AG20443 (cell line): ENCODE measurements around the gene MRTFB.
A peak's percentile ranks its signal among the peaks of the same experiment; 100 is the strongest.
"Not testable (repeated sequence)": the region's sequence is repeated elsewhere in the genome, so short reads cannot be mapped to it uniquely, and the experiment has no call there.

ENCODE experiments used
- DNase-seq: peaks from one replicate; pipeline ENCODE4 v3.0.0; 2012; ENCODE audit warnings: low spot score, mixed read lengths

Gene MRTFB

GRCh38 chr16:14070877-14071575 is at the start of gene MRTFB:
Gene MRTFB, plus strand, starts transcription at chr16:14071319. Its CDS starts 69,288 bp downstream, at chr16:14140607.
- peak; percentile 92 for DNase-seq

GRCh38 chr16:14023526-14023925 is 47.6 kb upstream of the MRTFB start:
- not testable (repeated sequence) for DNase-seq

GRCh38 chr16:14024283-14024682 is 46.8 kb upstream of the MRTFB start:
- no peak for DNase-seq

GRCh38 chr16:14026572-14027285 is 44.4 kb upstream of the MRTFB start:
- no peak for DNase-seq

GRCh38 chr16:14028202-14028601 is 42.9 kb upstream of the MRTFB start:
- no peak for DNase-seq

- DNase-seq = no peak
These were observed 41.5 kb upstream of the MRTFB start for GRCh38 chr16:14029658-14030057.

- DNase-seq = no peak
These were observed 36.0 kb upstream of the MRTFB start for GRCh38 chr16:14035092-14035491.

GRCh38 chr16:14036889-14037288 is 34.2 kb upstream of the MRTFB start:
- no peak for DNase-seq

- DNase-seq = no peak
These were observed 33.2 kb upstream of the MRTFB start for GRCh38 chr16:14037960-14038359.

GRCh38 chr16:14041164-14041563 is 30.0 kb upstream of the MRTFB start:
- no peak for DNase-seq

- DNase-seq = no peak
These were observed 28.4 kb upstream of the MRTFB start for GRCh38 chr16:14042706-14043105.

- no peak for DNase-seq
These were observed 27.8 kb upstream of the MRTFB start for GRCh38 chr16:14043278-14043677.

GRCh38 chr16:14043793-14044192 is 27.3 kb upstream of the MRTFB start:
- DNase-seq = no peak

- not testable (repeated sequence) for DNase-seq
These were observed 23.8 kb upstream of the MRTFB start for GRCh38 chr16:14047121-14047859.

GRCh38 chr16:14050291-14051027 is 20.7 kb upstream of the MRTFB start:
- no peak for DNase-seq

GRCh38 chr16:14051103-14051729 is 19.9 kb upstream of the MRTFB start:
- DNase-seq = no peak

- DNase-seq = no peak
These were observed 14.1 kb upstream of the MRTFB start for GRCh38 chr16:14056970-14057369.

GRCh38 chr16:14057878-14058382 is 13.2 kb upstream of the MRTFB start:
- DNase-seq = no peak

- no peak for DNase-seq
These were observed 9.3 kb upstream of the MRTFB start for GRCh38 chr16:14061732-14062259.

GRCh38 chr16:14062261-14062660 is 8.9 kb upstream of the MRTFB start:
- DNase-seq = no peak
